GM12875 (cell line): Measurements from ENCODE around the gene TGM1.
A peak's percentile ranks its signal among the peaks of the same experiment; 100 is the strongest.

Experiments used
- H3K4me3 ChIP-seq: one replicate; pipeline ENCODE4 v1.5.1; 2011; ENCODE audit warnings: low read depth, low read length, control low read depth
- CTCF ChIP-seq: IDR thresholded peaks from 2 replicates; pipeline ENCODE4 v1.5.1; 2011; ENCODE audit warnings: low read depth, mild to moderate bottlenecking, control low read depth, inconsistent platforms, low read length, moderate library complexity, borderline replicate concordance; ENCODE audit not compliant: insufficient read depth

The TGM1 gene

GRCh38 chr14:24216345-24216699, 46.7 kb downstream of the TGM1 start:
- no peak for TF ChIP-seq CTCF
- no peak overlapping the region for H3K4me3 ChIP-seq

GRCh38 chr14:24215495-24216344, 47.3 kb downstream of the TGM1 start, which contains the start of gene MDP1:
Gene MDP1 (minus strand): TSS chr14:24216066. CDS start chr14:24215955, 111 bp downstream.
- H3K4me3 ChIP-seq: peak within 1 kb of the TSS; percentile 49
- TF ChIP-seq CTCF: peak; percentile 87

GRCh38 chr14:24213866-24214662, 48.9 kb downstream of the TGM1 start:
- TF ChIP-seq CTCF: no peak
- H3K4me3 ChIP-seq: no peak overlapping the region

GRCh38 chr14:24212924-24213865, 49.8 kb downstream of the TGM1 start, which contains the start of gene CHMP4A:
Gene CHMP4A (minus strand): TSS chr14:24213488. CDS start chr14:24213439, 49 bp downstream.
- peak within 1 kb of the TSS; percentile 67 for H3K4me3 ChIP-seq
- no peak for TF ChIP-seq CTCF

- no peak overlapping the region for H3K4me3 ChIP-seq
- TF ChIP-seq CTCF: no peak
Measured at GRCh38 chr14:24211311-24211710, 51.7 kb downstream of the TGM1 start.

GRCh38 chr14:24207625-24208024, 55.4 kb downstream of the TGM1 start:
- no peak overlapping the region for H3K4me3 ChIP-seq
- TF ChIP-seq CTCF: no peak
